Astrocyte of the spinal cord (primary cell): ENCODE data around the gene CTXN1.

Experiments
- DNase-seq: peaks from one replicate; pipeline ENCODE4 v3.0.0; 2011; ENCODE audit warnings: low read depth, low spot score
- H3K4me3 ChIP-seq: 2 replicates; pipeline ENCODE4 v1.5.1; 2011; ENCODE audit warnings: low read depth, mild to moderate bottlenecking, low read length, moderate library complexity
- in situ Hi-C: cut with HindIII; loops from 2 replicates; pipeline ENCODE4 v1.10.0; 2017; ENCODE audit warnings: low sequenced_read_pairs
- TF ChIP-seq, protein P1 (sequence below): IDR thresholded peaks from 2 replicates; pipeline ENCODE4 v1.5.1; 2012; ENCODE audit warnings: low read depth, mild to moderate bottlenecking, low read length, inconsistent platforms

Gene CTXN1

GRCh38 chr19:7968796-7969554, 43.0 kb upstream of the CTXN1 start:
- H3K4me3 ChIP-seq, result no peak overlapping the region
- in situ Hi-C loops, result no loop called here
- DNase-seq, result no peak
- TF ChIP-seq, protein P1, sequence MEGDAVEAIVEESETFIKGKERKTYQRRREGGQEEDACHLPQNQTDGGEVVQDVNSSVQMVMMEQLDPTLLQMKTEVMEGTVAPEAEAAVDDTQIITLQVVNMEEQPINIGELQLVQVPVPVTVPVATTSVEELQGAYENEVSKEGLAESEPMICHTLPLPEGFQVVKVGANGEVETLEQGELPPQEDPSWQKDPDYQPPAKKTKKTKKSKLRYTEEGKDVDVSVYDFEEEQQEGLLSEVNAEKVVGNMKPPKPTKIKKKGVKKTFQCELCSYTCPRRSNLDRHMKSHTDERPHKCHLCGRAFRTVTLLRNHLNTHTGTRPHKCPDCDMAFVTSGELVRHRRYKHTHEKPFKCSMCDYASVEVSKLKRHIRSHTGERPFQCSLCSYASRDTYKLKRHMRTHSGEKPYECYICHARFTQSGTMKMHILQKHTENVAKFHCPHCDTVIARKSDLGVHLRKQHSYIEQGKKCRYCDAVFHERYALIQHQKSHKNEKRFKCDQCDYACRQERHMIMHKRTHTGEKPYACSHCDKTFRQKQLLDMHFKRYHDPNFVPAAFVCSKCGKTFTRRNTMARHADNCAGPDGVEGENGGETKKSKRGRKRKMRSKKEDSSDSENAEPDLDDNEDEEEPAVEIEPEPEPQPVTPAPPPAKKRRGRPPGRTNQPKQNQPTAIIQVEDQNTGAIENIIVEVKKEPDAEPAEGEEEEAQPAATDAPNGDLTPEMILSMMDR, result no peak

DNA sequence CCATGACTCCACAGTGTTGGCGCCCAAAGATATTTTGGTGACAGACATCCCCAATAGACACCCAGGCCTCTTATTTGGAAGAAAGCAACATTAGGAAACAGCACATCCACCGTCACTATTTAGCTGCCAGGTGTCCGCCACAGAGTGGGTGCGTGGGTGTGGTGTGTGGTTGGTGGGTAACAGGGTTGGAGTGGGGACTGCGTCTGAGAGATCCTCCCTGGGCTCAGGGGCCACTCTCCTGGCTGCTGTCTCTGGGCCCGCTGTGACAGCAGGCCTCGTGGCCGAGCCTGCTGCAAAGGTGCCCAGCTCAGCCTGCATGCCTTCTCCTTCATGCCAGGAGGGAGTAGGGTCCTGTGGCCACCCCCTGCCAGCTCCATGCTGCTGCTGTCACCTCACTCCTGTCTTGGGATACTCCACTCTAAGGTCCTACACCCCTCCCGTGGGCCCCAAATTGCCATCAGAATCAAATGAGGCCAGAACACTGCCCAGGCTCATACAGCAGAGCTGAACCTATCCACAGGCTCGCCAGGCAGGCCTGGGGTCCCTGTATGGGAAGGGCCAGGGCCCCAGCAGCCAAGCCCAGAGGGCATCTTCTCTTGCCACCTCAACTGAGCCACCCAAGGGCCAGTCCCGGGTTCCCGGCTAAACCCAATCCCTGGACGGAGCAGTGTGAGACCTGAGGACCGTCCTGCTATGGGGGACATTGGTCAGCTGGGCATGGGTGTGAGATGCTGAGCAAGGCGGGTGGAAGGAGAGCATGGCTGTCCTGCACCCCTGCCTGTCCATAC, 42.3 kb upstream of the CTXN1 start:
- TF ChIP-seq, protein P1, result no peak
- in situ Hi-C loops, result no loop called here
- DNase-seq, result no peak
- no peak overlapping the region for H3K4me3 ChIP-seq

DNA sequence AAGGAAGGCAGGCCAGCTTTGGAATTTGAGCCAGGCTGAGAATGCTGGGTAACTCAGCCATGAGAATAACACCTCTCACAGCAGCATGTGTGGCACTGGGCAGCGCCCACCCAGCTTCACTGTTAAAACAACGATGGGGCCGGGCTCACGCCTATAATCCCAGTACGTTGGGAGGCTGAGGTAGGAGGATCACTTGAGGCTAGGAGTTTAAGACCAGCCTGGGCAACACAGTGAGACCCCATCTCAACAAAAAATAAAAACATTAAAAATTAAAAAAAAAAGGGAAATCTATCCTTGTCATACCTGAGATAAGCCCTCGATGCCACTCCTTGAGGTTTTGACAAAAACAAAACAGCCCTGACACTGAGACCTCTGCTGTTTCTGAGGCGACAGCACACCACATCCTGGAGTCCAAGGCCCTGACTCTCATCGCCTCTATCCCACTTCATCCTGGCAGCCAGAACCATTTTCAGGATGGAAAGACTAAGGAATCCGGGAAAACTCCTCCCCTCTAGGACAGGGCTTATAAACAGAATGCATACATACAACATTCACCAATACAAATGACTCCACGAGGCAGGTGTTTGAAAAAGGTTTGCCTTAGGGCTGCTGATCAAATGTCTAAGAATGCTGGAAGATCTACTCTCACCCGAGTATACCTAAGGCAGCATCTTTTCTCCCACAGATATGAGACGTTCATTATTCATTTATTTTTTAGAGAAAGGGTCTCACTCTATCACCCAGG, 40.2 kb upstream of the CTXN1 start:
- no peak overlapping the region for H3K4me3 ChIP-seq
- TF ChIP-seq, protein P1, result no peak
- DNase-seq, result no peak
- in situ Hi-C loops, result no loop called here

DNA sequence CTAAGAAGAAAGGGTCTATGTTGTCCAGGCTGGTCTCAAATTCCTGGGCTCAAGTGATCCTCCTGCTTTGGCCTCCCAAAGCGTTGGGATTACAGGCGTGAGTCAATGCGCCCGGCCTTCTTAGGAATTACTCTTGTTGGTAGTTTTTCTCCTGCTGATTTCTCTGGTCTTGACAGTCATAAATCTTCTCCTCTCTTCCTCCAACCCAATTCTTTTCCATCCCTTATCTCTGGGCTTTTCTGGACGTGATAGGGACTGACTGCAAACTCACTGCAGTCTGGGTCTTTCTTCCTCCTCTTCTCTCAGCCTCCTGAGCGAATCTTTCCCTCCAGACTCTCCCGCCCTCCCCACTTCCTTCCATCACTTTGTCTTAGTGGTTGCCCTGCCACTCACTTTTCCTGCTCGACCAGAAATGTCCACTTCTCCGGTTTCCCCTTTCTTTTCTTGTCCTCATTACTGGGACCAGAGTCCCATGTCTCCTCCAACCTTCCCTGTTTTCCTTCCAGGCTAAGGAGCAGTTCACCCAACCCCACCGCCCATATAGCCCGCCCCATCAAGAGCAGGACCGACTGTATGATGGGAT, 39.4 kb upstream of the CTXN1 start:
- DNase-seq, result no peak
- in situ Hi-C loops, result no loop called here
- H3K4me3 ChIP-seq, result no peak overlapping the region
- TF ChIP-seq, protein P1, result no peak

- TF ChIP-seq, protein P1, result no peak
- DNase-seq, result no peak
- no peak overlapping the region for H3K4me3 ChIP-seq
- in situ Hi-C loops, result no loop called here
Observed at GRCh38 chr19:7963566-7963965, 37.6 kb upstream of the CTXN1 start.

DNA sequence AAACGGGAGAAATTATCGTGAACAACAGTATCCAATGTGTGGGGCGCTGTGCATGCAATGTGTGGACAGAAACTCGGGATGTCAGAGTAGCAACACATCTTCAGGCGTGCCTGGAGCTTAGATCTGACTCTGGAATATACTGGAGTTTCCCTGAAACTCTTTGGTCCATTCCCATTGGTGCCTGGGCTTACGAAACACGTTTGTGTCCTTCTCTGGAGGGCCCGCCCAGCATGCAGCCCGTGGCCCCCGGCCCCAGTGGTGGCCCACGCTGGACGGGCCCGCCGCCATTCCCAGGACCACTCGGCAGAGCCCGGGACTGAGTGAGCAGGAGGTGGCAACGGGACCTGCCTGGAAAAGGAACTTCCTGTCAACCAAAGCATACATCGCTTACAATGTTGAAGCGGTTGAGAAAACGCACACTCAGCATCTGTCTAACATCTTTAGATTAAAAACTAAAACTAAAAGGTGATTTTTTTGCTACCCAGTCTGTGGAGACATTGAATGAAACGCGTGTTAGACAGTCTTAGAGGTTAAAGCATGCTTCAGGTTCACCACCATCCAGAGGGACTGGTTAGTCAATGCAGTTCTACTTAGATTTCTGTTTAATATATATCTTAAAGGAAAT, 36.8 kb upstream of the CTXN1 start:
- in situ Hi-C loops, result no loop called here
- DNase-seq, result no peak
- no peak overlapping the region for H3K4me3 ChIP-seq
- TF ChIP-seq, protein P1, result no peak
